B cell (primary cell): ENCODE measurements around the gene CDS2. TPM values are rescaled to one million over a fixed set of nuclear protein-coding genes. Genes with fewer than 3 reads are reported as not detected.

Experiments
- ATAC-seq: fragments of 200-7000 bp; cut with Tn5 transposase; one replicate; pipeline ENCODE4 v1.10.0; 2021; ENCODE audit warnings: low read depth, mild to moderate bottlenecking, moderate number of reproducible peaks, moderate library complexity
- CTCF ChIA-PET: fragments of 350-600 bp; sonication (Branson Sonifier 250); formaldehyde crosslinking; loops from one replicate; lab custom pipeline; 2021; ENCODE audit warnings: antibody characterized with exemption, inconsistent platforms; lab: Charles Lee
- POLR2A ChIA-PET: fragments of 350-600 bp; sonication (Branson Sonifier 250); formaldehyde crosslinking; loops from one replicate; lab custom pipeline; 2021; ENCODE audit warnings: antibody characterized with exemption; lab: Charles Lee
- DNase-seq: peaks from one replicate; pipeline ENCODE4 v3.0.0; 2013
- H2AFZ ChIP-seq: 2 replicates; pipeline ENCODE4 v1.6.1; 2012; ENCODE audit warnings: mild to moderate bottlenecking, low read depth, low read length; ENCODE audit not compliant: insufficient read depth, poor library complexity, severe bottlenecking
- H3K27ac ChIP-seq, 2 donors: 1 replicate in 1 of 2; 2 replicates in 1 of 2; pipeline ENCODE4 v1.5.1; 2012 to 2013; ENCODE audit warnings: low read length in 2 of 2, mild to moderate bottlenecking in 2 of 2, moderate library complexity in 1 of 2
- H3K27me3 ChIP-seq, 4 experiments: fragments of 200-600 bp in 1 of 4; sonication (generic) in 1 of 4; replicated peaks in 1 of 4; 1 replicate in 2 of 4; 2 replicates in 2 of 4; pipeline versions ENCODE4 v1.6.1 to v1.7.0; 2013 to 2016; ENCODE audit warnings: low read length in 3 of 4, mild to moderate bottlenecking in 2 of 4, mixed read lengths in 1 of 4, moderate library complexity in 1 of 4; ENCODE audit not compliant: insufficient read depth in 4 of 4, control insufficient read depth in 3 of 4; ENCODE audit errors: control extremely low read depth in 1 of 4
- H3K36me3 ChIP-seq, 2 experiments: replicated peaks in 1 of 2; 1 replicate in 1 of 2; 2 replicates in 1 of 2; pipeline versions ENCODE4 v1.6.1 to v1.7.1; 2013; ENCODE audit warnings: low read length in 1 of 2; ENCODE audit not compliant: insufficient read depth in 2 of 2, control insufficient read depth in 1 of 2; ENCODE audit errors: control extremely low read depth in 1 of 2, extremely low read depth in 1 of 2
- H3K4me1 ChIP-seq, 2 donors: fragments of 200-600 bp in 1 of 2; sonication (generic) in 1 of 2; 1 replicate in 1 of 2; 2 replicates in 1 of 2; pipeline versions ENCODE4 v1.5.1 to v1.6.1; 2013 to 2017; ENCODE audit warnings: low read length in 2 of 2; ENCODE audit not compliant: control insufficient read depth in 2 of 2, insufficient read depth in 2 of 2
- H3K4me2 ChIP-seq: replicated peaks from 2 replicates; pipeline ENCODE3; 2012; ENCODE audit warnings: mild to moderate bottlenecking, low read depth, low read length; ENCODE audit not compliant: poor library complexity, severe bottlenecking
- H3K4me3 ChIP-seq, 5 experiments: fragments of 200-600 bp in 1 of 5; sonication (generic) in 1 of 5; 1 replicate in 3 of 5; 2 replicates in 2 of 5; pipeline versions ENCODE4 v1.5.1 to v1.7.0; 2011 to 2016; ENCODE audit warnings: low read length in 4 of 5, mild to moderate bottlenecking in 4 of 5, low read depth in 2 of 5, control low read depth in 1 of 5, moderate library complexity in 1 of 5; ENCODE audit not compliant: insufficient read depth in 1 of 5; ENCODE audit errors: control extremely low read depth in 1 of 5, extremely low read depth in 1 of 5
- H3K79me2 ChIP-seq: fragments of 200-600 bp; sonication (generic); one replicate; pipeline ENCODE4 v1.6.0; 2016; ENCODE audit warnings: low read length; ENCODE audit not compliant: control insufficient read depth, insufficient read depth
- H3K9ac ChIP-seq: fragments of 200-600 bp; sonication (generic); 2 replicates; pipeline ENCODE4 v1.6.1; 2017; ENCODE audit warnings: mild to moderate bottlenecking, low read length, moderate library complexity
- H3K9me3 ChIP-seq, 3 donors: one replicate each; pipeline versions ENCODE4 v1.6.1 to v1.7.1; 2013; ENCODE audit warnings: low read length in 2 of 3; ENCODE audit not compliant: control insufficient read depth in 2 of 3, insufficient read depth in 1 of 3; ENCODE audit errors: control extremely low read depth in 1 of 3
- H4K20me1 ChIP-seq: 2 replicates; pipeline ENCODE4 v1.6.0; 2012; ENCODE audit warnings: mild to moderate bottlenecking, low read length; ENCODE audit not compliant: insufficient read depth, control insufficient read depth, poor library complexity, severe bottlenecking
- H3K27ac Mint-ChIP-seq: one replicate; pipeline ENCODE4 v1.8.0; 2021; ENCODE audit warnings: mixed read lengths
- H3K27me3 Mint-ChIP-seq: one replicate; pipeline ENCODE4 v1.8.0; 2021; ENCODE audit warnings: mixed read lengths
- H3K4me1 Mint-ChIP-seq: one replicate; pipeline ENCODE4 v1.8.0; 2021; ENCODE audit warnings: mixed read lengths
- H3K4me3 Mint-ChIP-seq: one replicate; pipeline ENCODE4 v1.8.0; 2021; ENCODE audit warnings: mixed read lengths
- H3K9me3 Mint-ChIP-seq: one replicate; pipeline ENCODE4 v1.8.0; 2022; ENCODE audit warnings: mixed read lengths; ENCODE audit not compliant: insufficient read depth
- EZH2 ChIP-seq: IDR thresholded peaks from 2 replicates; pipeline ENCODE4 v1.6.1; 2012; ENCODE audit warnings: borderline replicate concordance, low read depth, mild to moderate bottlenecking, moderate library complexity, low read length; ENCODE audit not compliant: insufficient read depth, poor library complexity, severe bottlenecking
- WGBS: methylation state at CpG from one replicate; pipeline ENCODE4 v1.1.5; 2013; ENCODE audit warnings: missing lambda C conversion rate; ENCODE audit not compliant: insufficient coverage; 5-methylcytosine and 5-hydroxymethylcytosine counted together
- intact Hi-C: fragments of 100-400 bp; cut with micrococcal nuclease; formaldehyde crosslinking; loops from one replicate; pipeline ENCODE4 v1.10.0; 2022
- polyA plus RNA-seq: library from polyadenylated mRNA; depleted of rRNA; stranded (reverse); fragments of >200 nt; gene quantifications from 2 replicates; pipeline ENCODE4 v1.2.3, GENCODE V29; 2012
- total RNA-seq, 2 donors: library from RNA; stranded (reverse); fragments of 120-200 nt in 1 of 2; gene quantifications; 1 replicate in 1 of 2; 2 replicates in 1 of 2; pipeline versions ENCODE4 v1.2.3 to v1.2.4, GENCODE V29; 2013 to 2022
- TF ChIP-seq, protein P1 (sequence below): fragments of 200-600 bp; IDR thresholded peaks from one replicate; pipeline ENCODE4 v1.8.0; 2022; ENCODE audit warnings: antibody characterized with exemption, mild to moderate bottlenecking

Gene CDS2
- total and polyA plus RNA-seq, 2 donors (not counting 1 experiment from before 2014, with no cell fraction given): 17.3 to 48.6 TPM

DNA sequence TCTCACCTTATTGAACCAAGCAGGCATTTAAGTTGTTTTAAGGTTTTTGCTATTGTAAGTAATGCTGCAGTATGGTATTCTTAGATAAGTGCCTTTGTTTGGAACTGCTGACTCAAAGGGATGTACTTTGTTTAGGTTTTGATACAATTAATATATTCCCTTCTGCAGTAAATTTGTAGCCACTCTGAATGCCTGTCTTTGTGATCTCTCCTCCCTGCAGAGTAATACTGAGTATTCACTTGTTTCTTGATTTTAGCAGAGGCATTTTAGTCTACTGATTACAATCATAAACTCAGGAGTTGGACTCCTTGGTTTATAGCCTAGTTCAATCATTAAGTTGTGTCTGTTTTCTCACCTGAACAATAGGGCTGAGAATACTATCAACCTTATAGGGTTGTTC is 13.4 kb downstream of the CDS2 start:
- Mint-ChIP-seq H3K4me1 (peaks cover 62% of the 10 kb centered on the region), H3K27ac (no peak overlapping the region)
- CTCF ChIA-PET: interaction anchor here (1.0 to 2.2 kb wide), 2 partner anchors 14 to 53 kb away, joined by 5 to 8 read pairs; partner anchors contain the start of gene CDS2

DNA sequence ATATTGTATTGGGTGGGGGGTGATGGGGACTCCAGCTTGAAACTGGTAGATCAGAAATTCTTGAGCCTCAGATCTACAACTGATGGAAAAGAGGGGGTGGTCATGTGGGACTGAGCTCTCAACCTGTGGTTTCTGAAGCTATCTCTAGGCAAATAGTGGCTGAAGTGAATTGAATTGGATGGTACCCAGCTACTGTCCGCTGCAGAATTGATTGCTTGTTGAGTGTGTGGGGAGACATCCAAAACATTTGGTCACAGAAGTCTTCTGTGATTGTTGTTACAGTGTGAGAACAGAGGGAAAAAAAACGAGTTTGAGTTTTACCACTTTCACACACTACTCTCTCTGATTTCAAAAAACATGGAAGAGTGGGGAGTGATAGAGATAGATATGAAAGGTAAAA is 14.8 kb downstream of the CDS2 start:
- H3K36me3 ChIP-seq: no peaks in the 10 kb centered on the region
- Mint-ChIP-seq H3K27ac (no peak overlapping the region), H3K27me3 (no peaks in the 10 kb centered on the region), H3K4me1 (peaks cover 60% of the 10 kb centered on the region), H3K9me3 (no peaks in the 10 kb centered on the region), H3K4me3 (no peak overlapping the region)
- no peak overlapping the region for H2AFZ ChIP-seq
- peaks cover 83% of the 10 kb centered on the region for H4K20me1 ChIP-seq
- ATAC-seq (no peak), DNase-seq (no peak)
- H3K4me1 ChIP-seq: peaks cover 17 to 34% of the 10 kb centered on the region in 2 donors
- WGBS: no CpG with 5 or more reads among the region's 2 CpGs
- no peaks in the 10 kb centered on the region for H3K27me3 ChIP-seq
- no peak overlapping the region for H3K9ac ChIP-seq
- no peak for TF ChIP-seq EZH2
- TF ChIP-seq, protein P1, sequence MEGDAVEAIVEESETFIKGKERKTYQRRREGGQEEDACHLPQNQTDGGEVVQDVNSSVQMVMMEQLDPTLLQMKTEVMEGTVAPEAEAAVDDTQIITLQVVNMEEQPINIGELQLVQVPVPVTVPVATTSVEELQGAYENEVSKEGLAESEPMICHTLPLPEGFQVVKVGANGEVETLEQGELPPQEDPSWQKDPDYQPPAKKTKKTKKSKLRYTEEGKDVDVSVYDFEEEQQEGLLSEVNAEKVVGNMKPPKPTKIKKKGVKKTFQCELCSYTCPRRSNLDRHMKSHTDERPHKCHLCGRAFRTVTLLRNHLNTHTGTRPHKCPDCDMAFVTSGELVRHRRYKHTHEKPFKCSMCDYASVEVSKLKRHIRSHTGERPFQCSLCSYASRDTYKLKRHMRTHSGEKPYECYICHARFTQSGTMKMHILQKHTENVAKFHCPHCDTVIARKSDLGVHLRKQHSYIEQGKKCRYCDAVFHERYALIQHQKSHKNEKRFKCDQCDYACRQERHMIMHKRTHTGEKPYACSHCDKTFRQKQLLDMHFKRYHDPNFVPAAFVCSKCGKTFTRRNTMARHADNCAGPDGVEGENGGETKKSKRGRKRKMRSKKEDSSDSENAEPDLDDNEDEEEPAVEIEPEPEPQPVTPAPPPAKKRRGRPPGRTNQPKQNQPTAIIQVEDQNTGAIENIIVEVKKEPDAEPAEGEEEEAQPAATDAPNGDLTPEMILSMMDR: no peak
- no peak overlapping the region for H3K27ac ChIP-seq
- ChIA-PET CTCF (interaction anchor here (2.2 kb wide), 1 partner anchor 51 kb away, joined by 8 read pairs; no protein-coding TSS in a partner anchor), POLR2A (no interaction called here)
- intact Hi-C loops: no loop called here
- H3K4me2 ChIP-seq: no peak overlapping the region
- peaks cover 88% of the 10 kb centered on the region for H3K79me2 ChIP-seq
- no peak overlapping the region for H3K4me3 ChIP-seq
- no peaks in the 10 kb centered on the region for H3K9me3 ChIP-seq

More for the DNA sequence above, 13.4 kb downstream of the CDS2 start:
- DNase-seq (no peak), ATAC-seq (no peak)
- no peaks in the 10 kb centered on the region for H3K27me3 Mint-ChIP-seq
- intact Hi-C loops: no loop called here
- no peak overlapping the region for H3K4me3 ChIP-seq
- H3K9me3 ChIP-seq: no peaks in the 10 kb centered on the region
- no peak overlapping the region for H3K27ac ChIP-seq
- TF ChIP-seq, protein P1: no peak
- no peak for TF ChIP-seq EZH2
- no peak overlapping the region for H3K4me3 Mint-ChIP-seq
- no peak overlapping the region for H2AFZ ChIP-seq
- no peak overlapping the region for H3K9ac ChIP-seq
- H3K79me2 ChIP-seq: peaks cover 88% of the 10 kb centered on the region
- no peak overlapping the region for H3K4me2 ChIP-seq
- H3K9me3 Mint-ChIP-seq: no peaks in the 10 kb centered on the region
- H4K20me1 ChIP-seq: peaks cover 83% of the 10 kb centered on the region
- POLR2A ChIA-PET: no interaction called here
- peaks cover 17 to 32% of the 10 kb centered on the region in 2 donors for H3K4me1 ChIP-seq
- H3K36me3 ChIP-seq: no peaks in the 10 kb centered on the region
- H3K27me3 ChIP-seq: no peaks in the 10 kb centered on the region
